ENCODE data around the gene RAB27B.
"Not testable (repeated sequence)": the region's sequence is repeated elsewhere in the genome, so short reads cannot be mapped to it uniquely, and the experiment has no call there.

RAB27B gene, protein sequence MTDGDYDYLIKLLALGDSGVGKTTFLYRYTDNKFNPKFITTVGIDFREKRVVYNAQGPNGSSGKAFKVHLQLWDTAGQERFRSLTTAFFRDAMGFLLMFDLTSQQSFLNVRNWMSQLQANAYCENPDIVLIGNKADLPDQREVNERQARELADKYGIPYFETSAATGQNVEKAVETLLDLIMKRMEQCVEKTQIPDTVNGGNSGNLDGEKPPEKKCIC

GRCh38 chr18:54828281-54828881, at the start of gene RAB27B:
Gene RAB27B, plus strand, starts transcription at chr18:54828477. Its CDS starts 49,109 bp downstream, at chr18:54877586.
- peak; percentile 62 for DNase-seq (ENCODE audit: low read depth)

DNA sequence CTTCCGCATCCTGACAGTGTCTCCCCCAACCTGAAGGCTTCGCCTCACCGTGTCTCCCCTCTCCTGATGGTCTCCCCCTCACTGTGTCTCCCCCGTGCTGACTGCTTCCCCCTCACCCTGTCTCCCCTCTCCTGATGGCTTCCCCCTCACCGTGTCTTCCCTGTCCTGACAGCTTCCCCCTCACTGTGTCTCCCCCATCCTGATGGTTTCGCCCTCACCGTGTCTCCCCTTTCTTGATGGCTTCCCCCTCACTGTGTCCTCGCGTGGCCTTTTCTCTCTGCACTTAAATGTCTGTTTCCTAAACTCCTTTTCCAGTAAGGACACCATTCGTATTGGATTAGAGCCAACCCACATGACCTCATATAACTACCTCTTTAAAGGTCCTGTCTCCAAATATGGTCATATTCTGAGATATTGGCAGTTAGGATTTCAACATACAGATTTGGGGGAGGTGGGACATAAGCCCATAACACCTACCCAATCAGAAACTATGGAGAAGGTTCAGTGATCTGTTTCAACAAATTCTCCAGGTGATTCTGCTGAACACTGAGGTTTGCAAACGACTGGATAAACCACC, 47.9 kb upstream of the RAB27B start:
- DNase-seq (ENCODE audit: low read depth): no peak

DNA sequence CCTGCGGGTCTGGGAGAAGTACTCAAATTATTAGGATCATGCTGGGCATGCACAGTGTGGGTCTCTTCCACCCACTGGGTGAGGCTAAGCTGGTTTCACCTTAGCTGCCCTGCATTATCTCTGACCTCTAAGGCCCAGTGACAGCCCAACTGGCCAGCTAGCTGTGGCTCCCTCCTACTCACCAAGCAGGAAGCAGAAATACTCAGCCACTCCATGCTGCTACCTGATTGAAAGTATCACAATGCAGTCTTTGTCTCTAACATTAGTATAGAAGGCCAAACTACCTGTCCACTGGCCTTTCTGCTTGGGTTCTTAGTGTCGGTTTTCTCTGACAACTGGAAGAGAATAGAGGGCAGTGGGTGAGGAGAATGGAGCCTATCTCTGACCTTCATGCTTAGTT, 47.3 kb upstream of the RAB27B start:
- no peak for DNase-seq (ENCODE audit: low read depth)

GRCh38 chr18:54783139-54783538, 45.1 kb upstream of the RAB27B start:
- no peak for DNase-seq (ENCODE audit: low read depth)

DNA sequence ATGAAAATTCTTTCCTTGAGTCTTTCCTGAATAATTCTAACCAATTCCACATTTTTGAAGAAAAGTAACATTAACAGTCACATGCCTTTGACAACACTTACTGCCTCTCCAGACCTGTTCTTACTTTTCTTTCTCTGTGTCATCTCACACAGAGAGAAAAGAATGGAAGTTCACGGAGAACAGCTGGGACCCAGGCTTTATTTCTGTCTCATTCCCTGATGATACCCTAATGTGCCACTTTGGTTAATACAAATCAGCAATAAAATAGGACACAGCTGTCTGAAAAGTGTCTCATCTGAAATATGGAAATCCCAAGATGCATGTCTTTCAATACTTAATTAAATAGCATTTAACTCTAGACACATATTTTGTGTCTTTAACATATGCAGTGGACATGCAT, 42.1 kb upstream of the RAB27B start:
- no peak for DNase-seq (ENCODE audit: low read depth)

DNA sequence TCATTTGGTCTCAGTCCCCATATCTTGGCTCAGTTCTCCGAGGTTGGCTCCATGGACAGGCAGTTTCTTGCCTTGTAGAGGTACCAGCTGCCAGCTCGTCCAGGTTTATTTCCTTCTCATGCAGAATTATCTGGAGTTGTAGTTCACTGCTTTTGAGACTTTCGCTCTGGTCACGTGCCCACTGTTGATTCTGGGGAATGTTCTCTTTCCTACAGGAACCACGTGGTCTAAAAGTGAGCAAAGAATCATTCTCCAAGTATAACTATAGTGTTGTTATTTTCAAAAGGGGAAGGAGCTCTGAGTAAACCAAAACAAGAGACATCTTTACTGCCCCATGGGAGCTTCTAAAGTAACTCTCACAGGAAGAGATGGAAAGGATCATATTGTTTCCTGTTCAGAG, 41.2 kb upstream of the RAB27B start:
- no peak for DNase-seq (ENCODE audit: low read depth)

- DNase-seq (ENCODE audit: low read depth): no peak
These were observed 40.7 kb upstream of the RAB27B start for GRCh38 chr18:54787616-54788015.

GRCh38 chr18:54790109-54790508, 38.2 kb upstream of the RAB27B start:
- DNase-seq (ENCODE audit: low read depth): no peak

- DNase-seq (ENCODE audit: low read depth): no peak
These were observed 36.6 kb upstream of the RAB27B start for GRCh38 chr18:54791657-54792056.

DNA sequence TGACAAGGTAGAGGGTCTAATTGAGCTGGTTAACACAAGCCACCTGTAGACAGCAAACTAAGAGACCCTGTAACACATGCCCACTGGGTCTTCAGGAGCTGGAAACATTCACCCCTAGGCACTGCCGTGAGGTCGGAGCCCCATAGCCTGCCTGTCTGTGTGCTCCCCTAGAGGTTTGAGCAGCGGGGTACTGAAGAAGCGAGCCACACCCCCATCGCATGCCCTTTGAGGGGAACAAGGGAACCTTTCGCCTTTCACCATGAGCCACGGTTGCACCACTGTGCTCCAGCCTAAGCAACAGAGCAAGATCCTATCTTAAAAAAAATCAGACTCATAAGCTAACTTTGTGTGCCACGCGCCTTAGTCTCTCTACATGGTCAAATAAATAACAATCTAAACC, 36.2 kb upstream of the RAB27B start:
- DNase-seq (ENCODE audit: low read depth): no peak

GRCh38 chr18:54794823-54795222, 33.5 kb upstream of the RAB27B start:
- no peak for DNase-seq (ENCODE audit: low read depth)

DNA sequence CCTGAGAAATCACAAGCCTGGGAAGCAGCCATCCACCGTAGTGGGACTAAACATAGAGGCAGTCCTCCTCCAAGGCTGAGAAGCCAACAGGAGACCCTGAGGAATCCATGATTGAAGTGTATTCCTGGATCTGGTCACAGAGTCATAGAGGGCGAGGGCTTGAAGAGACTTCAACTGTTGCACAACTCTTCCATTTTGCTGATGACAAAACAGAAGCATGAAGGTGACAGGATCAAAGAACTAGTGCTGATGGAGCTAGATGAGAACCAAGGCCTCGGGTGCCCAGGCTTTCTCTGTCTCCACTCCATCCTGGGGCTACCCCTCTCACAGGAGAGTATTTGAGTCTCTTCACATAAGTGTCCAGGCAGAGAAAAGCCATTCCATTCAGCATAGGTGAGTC, 30.1 kb upstream of the RAB27B start:
- DNase-seq (ENCODE audit: low read depth): no peak

DNA sequence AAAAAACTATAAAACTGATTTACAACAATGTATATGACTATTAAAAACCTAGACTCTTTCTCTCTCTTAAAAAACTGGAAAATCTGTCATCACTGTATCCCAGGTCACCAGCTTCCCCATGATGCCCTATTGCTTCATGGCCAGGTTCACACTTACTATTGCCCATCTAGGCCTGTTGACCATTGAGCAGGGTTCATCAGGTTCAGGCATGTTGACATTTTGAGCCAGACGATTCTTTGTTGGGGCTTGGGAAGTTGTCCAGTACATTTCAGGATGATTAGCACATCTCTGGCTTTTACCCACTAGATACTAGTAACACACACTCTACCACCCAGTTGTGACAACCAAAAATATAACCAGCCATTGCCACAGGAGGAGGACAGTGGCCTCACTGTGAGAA, 26.9 kb upstream of the RAB27B start:
- DNase-seq (ENCODE audit: low read depth): no peak

- no peak for DNase-seq (ENCODE audit: low read depth)
These were observed 26.1 kb upstream of the RAB27B start for GRCh38 chr18:54802178-54802577.

DNA sequence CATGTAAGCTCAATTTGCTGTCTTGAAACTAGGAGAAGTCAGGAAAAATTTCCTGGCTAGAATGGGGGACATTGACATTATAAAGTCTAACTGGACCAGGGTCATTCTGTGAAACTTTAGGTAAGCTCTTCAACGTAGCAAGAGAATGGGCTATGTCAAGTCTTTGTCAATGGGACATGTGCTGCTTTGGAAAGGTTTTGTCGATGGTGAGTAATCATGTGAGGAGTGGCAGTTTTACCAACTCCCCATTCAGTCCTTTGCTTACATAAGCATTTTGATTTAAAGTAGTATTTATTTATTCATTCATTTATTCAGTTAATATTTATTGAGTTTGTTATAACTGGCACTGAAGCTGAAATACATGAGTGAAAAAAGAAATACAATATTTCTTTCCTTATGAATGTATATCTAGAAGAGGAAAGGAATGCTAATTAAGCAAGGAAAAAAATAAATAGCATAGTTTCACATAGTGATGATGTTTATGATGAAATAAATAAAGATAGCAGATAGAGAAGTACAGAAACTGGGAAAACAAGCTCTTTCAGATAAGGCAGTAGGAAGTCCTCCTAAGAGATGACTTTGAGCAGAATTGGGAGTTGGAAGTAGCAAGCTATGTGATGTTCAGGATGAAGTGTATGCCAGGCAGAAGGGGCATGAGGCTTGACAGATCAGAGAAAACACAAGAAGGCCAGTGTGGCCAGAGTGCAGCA, 25.4 kb upstream of the RAB27B start:
- no peak for DNase-seq (ENCODE audit: low read depth)

GRCh38 chr18:54805571-54806334, 22.5 kb upstream of the RAB27B start:
- no peak for DNase-seq (ENCODE audit: low read depth)

DNA sequence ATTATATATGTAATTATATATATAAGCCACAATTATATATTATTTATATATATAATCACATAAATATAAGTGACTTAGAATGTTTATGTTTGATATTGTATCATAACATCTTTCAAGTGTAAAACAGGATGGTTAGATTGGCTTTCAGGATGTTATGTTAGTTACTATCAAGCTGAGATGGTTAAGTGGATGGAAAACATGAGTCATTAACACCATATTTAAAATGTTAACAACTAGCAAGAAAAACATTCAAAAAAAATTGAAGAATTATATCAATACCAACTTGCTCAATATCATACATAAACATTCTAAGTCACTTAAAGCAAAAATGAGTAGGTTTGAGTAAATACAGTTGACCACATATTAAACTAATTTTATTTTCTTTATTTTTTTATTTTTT, 21.8 kb upstream of the RAB27B start:
- no peak for DNase-seq (ENCODE audit: low read depth)

- no peak for DNase-seq (ENCODE audit: low read depth)
These were observed 21.0 kb upstream of the RAB27B start for GRCh38 chr18:54807303-54807702.

DNA sequence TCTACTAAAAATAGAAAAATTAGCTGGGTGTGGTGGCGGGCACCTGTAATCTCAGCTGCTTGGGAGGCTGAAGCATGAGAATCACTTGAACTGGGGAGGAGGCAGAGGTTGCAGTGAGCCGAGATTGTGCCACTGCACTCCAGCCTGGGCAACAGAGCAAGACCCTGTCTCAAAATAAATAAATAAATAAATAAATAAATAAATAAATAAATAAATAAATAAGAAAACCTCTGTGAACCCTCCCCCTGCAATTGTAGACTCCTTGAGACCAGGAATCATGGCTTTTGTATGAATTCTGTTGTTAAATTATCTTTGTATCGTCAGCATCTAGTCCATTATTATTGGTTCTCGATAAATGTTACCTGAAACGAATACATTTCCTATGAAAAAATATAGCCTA, 17.6 kb upstream of the RAB27B start:
- DNase-seq (ENCODE audit: low read depth): not testable (repeated sequence)

- DNase-seq (ENCODE audit: low read depth): no peak
These were observed 15.4 kb upstream of the RAB27B start for GRCh38 chr18:54812885-54813284.

- DNase-seq (ENCODE audit: low read depth): no peak
These were observed 15.0 kb upstream of the RAB27B start for GRCh38 chr18:54813305-54813704.

DNA sequence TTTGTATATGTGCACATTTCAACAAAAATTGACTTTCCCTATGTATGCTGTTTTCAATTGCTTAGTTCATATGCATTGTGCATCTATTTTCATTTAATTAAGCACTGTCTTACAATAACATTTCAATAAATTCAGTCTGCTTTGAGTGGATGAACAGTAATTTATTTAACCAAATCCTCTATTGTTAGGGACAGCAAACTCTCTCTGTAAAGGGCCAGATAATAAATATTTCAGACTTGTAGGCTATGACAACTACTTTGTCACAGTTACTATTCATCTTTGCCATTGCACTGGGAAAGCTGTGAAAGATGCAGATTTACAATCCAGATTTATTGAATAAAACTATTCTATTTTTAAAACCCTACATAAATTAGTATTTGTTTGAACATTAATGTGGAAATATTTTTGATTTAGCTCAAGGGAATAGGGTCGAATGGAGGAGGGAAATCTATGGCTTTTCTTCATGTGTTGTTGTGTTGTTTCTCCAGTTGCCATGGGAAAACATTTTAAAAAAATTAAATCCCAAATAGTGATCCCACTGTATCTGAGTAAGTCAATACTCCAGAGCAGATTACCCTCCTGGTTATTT, 14.2 kb upstream of the RAB27B start:
- DNase-seq (ENCODE audit: low read depth): no peak
